Glutamatergic neuron (in vitro differentiated cells): Measurements from ENCODE around the gene GORASP1. TPM values are rescaled to one million over a fixed set of nuclear protein-coding genes. Genes with fewer than 3 reads are reported as not detected.
A peak's percentile ranks its signal among the peaks of the same experiment; 100 is the strongest.

Source experiments
- DNase-seq: peaks from one replicate; pipeline ENCODE4 v3.0.0; 2022
- H3K27ac Mint-ChIP-seq: one replicate; pipeline ENCODE4 v1.8.0; 2020; ENCODE audit warnings: mild to moderate bottlenecking, mixed read lengths, inconsistent platforms; ENCODE audit not compliant: unreplicated experiment
- H3K27me3 Mint-ChIP-seq: one replicate; pipeline ENCODE4 v1.8.0; 2020; ENCODE audit warnings: mild to moderate bottlenecking, moderate library complexity, mixed read lengths, inconsistent platforms; ENCODE audit not compliant: unreplicated experiment
- H3K36me3 Mint-ChIP-seq: one replicate; pipeline ENCODE4 v1.8.0; 2020; ENCODE audit warnings: mild to moderate bottlenecking, mixed read lengths, inconsistent platforms; ENCODE audit not compliant: unreplicated experiment
- H3K4me1 Mint-ChIP-seq: one replicate; pipeline ENCODE4 v1.8.0; 2020; ENCODE audit warnings: mild to moderate bottlenecking, low read depth, mixed read lengths, inconsistent platforms; ENCODE audit not compliant: unreplicated experiment
- H3K4me3 Mint-ChIP-seq: one replicate; pipeline ENCODE4 v1.8.0; 2020; ENCODE audit warnings: mild to moderate bottlenecking, mixed read lengths, inconsistent platforms; ENCODE audit not compliant: unreplicated experiment
- H3K9me3 Mint-ChIP-seq: one replicate; pipeline ENCODE4 v1.8.0; 2020; ENCODE audit warnings: mild to moderate bottlenecking, moderate library complexity, mixed read lengths, inconsistent platforms; ENCODE audit not compliant: unreplicated experiment
- CTCF ChIP-seq: fragments of 200-600 bp; sonication (generic); IDR thresholded peaks from one replicate; pipeline ENCODE4 v1.5.0; 2021; ENCODE audit not compliant: partially characterized antibody, unreplicated experiment
- total RNA-seq: library from RNA; stranded (reverse); fragmentation: NEBNext Ultra II Directional; extraction: Animal tissue kit (Norgen Biotek cat#: 25700); gene quantifications from one replicate; pipeline ENCODE4 v1.2.1, GENCODE V29; 2021; ENCODE audit not compliant: unreplicated experiment

Gene GORASP1
- total RNA-seq, 1 donor from 2014 or later: 44.6 TPM

DNA sequence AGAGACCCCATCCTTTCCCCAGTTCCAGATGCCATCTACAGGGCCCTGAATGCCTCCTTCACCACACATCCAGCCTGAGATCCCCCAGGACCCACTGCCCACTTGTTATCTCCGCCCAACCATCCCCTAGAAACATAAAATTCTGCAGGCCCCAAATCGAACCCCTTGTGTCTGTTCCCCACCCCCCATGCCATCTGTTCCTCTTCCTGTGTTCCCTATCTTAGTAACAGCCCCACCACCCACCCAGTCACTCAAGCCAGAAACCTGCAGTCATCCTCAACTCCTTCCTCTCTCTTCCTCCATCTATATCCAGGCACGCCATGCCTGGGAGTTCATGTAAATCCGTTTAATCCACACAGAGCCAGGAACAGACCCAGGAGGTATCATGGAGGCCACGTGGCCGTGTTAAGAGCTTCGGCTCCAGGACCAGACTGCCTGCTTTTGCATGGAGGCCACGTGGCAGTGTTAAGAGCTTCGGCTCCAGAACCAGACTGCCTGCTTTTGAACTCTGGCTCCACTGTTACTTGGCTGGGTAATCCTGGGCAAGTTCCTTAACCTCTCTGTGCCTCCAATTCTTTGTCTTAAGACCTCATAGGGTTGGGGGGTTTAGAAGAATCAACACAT, 41.1 kb upstream of the GORASP1 start:
- peaks cover 53% of the 10 kb centered on the region for H3K27me3 Mint-ChIP-seq
- H3K4me1 Mint-ChIP-seq: peaks cover 81% of the 10 kb centered on the region
- TF ChIP-seq CTCF: no peak
- DNase-seq: no peak
- H3K9me3 Mint-ChIP-seq: peaks cover 37% of the 10 kb centered on the region
- H3K27ac Mint-ChIP-seq: peak overlapping the region; percentile 99
- H3K4me3 Mint-ChIP-seq: peak overlapping the region; percentile 97
- no peaks in the 10 kb centered on the region for H3K36me3 Mint-ChIP-seq

DNA sequence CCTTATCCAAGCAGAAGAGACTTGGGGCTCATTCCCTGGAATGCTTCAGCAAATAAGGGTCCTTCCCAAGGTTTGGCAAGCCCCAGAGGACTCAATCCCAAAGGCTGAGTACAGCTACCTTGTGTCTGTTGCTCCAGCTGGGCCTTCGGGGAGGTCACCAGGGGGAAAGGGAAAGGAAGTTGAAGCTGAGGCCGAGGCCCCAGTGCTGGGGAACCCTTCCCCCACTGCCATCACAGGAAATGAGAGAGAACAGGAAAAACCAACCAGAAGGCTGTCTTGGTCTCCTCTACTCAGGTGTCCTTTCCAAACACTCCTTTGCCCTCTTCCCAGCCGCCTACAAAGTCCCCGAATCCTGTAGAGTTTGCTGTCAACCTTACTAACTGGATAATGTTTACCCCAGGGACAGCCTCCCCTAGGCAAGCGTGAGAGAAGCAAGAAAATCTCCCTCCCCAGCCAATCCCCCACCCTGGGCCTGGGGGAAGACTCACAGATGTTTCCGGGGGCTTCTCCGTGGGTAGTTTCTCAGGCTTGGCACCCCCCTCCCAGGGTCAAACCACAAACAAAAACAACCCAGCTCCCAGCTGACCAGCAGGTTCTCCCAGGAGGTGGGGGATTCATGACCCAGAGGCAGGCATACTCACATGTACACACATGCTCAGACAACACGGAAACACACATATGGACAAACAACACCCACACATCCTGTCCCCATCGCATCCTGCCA, 40.4 kb upstream of the GORASP1 start:
- peak; percentile 41 for DNase-seq
- no peaks in the 10 kb centered on the region for H3K36me3 Mint-ChIP-seq
- H3K27ac Mint-ChIP-seq: peak overlapping the region; percentile 99
- H3K9me3 Mint-ChIP-seq: peaks cover 37% of the 10 kb centered on the region
- no peak for TF ChIP-seq CTCF
- peaks cover 53% of the 10 kb centered on the region for H3K27me3 Mint-ChIP-seq
- peaks cover 81% of the 10 kb centered on the region for H3K4me1 Mint-ChIP-seq
- peak overlapping the region; percentile 97 for H3K4me3 Mint-ChIP-seq

DNA sequence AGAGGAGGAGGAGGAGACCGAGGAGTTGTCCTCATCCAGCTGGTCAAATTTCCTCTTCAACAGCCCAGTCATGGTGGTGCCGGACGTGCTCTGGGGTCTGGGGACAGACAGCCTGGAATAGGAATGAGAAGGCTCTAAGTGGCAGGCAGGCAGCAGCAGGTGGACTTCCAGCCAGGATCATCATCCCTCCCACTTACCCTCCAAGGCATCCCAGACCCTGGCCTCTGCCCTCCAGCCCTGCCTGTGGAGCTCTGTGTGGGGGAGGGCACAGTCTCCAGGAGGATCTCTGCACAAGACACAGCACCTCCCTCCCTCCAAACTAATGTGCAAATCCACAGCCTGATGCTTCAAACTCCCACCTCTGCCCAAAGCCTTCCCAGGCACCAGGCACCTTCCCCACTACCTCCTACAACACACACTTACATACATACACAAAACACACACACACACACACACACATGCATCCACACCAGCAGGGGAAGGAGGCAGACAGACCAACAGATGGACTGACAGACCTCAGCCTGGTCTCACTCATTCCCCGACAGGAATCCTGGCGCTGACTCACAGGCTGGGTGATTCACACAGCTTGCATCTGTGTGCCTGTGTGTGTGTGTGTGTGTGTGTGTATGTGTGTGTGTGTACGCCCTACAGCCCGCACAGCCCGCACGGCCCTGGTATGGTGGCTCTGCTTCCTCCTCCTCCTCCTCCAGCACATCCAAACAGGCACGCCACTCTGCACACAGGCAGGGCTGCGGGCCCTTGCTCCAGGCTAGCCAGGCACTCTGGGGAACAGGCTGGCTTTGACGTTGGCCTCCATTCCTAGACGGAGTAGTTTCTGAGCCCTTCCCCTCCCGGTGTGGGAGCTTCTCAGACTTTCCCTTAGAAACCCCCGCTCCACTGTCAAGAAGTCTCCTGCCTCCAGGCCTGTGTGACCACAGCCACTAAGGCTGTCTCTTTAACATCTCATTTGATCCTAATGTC, 39.5 kb upstream of the GORASP1 start:
- H3K27me3 Mint-ChIP-seq: peaks cover 48% of the 10 kb centered on the region
- peak overlapping the region; percentile 97 for H3K4me3 Mint-ChIP-seq
- no peaks in the 10 kb centered on the region for H3K36me3 Mint-ChIP-seq
- TF ChIP-seq CTCF: no peak
- peak; percentile 78 for DNase-seq
- peak overlapping the region; percentile 99 for H3K27ac Mint-ChIP-seq
- peaks cover 34% of the 10 kb centered on the region for H3K9me3 Mint-ChIP-seq
- peaks cover 73% of the 10 kb centered on the region for H3K4me1 Mint-ChIP-seq

DNA sequence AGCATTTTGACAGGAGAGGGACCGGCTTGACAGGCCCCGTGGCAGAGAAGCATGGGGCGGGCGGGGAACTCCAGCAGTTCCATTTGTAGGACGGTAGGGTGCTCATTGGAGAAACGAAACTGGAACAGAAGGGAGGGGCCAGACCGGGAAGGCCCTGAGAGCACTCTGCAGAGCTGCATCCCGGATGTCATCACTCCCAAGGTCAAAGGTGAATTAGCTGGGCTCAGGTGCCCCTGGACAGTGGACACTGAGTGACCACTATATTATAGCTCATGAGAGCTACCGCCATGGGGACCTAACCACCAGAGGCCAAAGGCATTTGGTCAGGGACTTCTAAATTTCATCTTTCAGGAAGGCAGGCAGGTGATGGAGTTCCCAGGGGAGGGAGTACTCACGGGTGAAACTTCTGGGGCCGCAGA, 38.7 kb upstream of the GORASP1 start:
- DNase-seq: peak; percentile 52
- Mint-ChIP-seq H3K36me3 (no peaks in the 10 kb centered on the region), H3K27ac (peak overlapping the region; percentile 99), H3K4me1 (peaks cover 69% of the 10 kb centered on the region), H3K4me3 (peak overlapping the region; percentile 97), H3K9me3 (peaks cover 32% of the 10 kb centered on the region), H3K27me3 (peaks cover 45% of the 10 kb centered on the region)
- TF ChIP-seq CTCF: no peak
